ELR (cell line): ENCODE measurements around the gene VSTM2B.

ENCODE experiments used
- DNase-seq: peaks from one replicate; pipeline ENCODE4 v3.0.0-alpha.2; 2015; ENCODE audit warnings: low read depth

The VSTM2B gene

DNA sequence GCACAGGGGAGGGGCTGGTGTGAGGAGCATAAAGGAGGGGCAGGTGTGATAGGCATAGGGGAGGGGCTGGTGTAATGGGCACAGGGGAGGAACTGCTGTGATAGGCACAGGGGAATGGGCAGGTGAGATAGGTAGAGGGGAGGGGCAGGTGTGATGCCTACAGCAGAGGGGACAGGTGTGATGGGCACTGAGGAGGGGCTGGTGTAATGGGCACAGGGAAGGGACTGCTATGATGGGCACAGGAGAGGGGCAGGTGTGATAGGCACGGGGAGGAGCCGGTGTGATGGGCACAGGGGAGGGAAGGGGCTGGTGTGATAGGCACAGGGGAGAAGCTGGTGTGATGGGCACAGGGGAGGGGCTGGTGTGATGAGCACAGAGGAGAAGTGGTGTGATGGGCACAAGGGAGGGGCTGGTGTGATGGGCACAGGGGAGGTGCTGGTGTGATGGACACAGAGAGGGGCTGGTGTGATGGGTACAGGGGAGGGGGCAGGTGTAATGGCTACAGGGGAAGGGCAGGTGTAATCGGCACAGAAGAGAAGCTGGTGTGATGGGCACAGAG lies 40.8 kb downstream of the VSTM2B start:
- no peak for DNase-seq

DNA sequence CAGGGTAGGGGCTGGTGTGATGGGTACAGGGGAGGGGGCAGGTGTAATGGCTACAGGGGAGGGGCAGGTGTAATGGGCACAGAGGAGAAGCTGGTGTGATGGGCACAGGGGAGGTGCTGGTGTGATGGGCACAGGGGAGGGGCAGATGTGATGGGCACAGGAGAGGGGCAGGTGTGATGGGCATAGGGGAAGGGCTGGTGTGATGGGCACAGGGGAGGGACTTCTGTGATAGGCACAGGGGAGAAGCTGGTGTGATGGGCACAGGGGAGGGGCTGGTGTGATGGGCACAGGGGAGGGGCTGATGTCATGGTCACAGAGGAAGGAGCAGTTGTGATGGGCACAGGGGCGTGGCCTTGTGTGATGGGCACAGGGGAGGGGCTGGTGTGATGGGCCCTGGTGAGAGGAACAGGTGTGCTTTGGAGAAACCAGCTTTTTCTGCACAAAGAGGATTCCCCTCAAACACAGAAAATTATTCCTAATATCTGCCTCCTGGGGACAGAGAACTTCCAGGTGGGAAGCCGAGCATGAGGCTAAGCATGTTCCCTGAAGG lies 41.6 kb downstream of the VSTM2B start:
- DNase-seq: no peak

DNA sequence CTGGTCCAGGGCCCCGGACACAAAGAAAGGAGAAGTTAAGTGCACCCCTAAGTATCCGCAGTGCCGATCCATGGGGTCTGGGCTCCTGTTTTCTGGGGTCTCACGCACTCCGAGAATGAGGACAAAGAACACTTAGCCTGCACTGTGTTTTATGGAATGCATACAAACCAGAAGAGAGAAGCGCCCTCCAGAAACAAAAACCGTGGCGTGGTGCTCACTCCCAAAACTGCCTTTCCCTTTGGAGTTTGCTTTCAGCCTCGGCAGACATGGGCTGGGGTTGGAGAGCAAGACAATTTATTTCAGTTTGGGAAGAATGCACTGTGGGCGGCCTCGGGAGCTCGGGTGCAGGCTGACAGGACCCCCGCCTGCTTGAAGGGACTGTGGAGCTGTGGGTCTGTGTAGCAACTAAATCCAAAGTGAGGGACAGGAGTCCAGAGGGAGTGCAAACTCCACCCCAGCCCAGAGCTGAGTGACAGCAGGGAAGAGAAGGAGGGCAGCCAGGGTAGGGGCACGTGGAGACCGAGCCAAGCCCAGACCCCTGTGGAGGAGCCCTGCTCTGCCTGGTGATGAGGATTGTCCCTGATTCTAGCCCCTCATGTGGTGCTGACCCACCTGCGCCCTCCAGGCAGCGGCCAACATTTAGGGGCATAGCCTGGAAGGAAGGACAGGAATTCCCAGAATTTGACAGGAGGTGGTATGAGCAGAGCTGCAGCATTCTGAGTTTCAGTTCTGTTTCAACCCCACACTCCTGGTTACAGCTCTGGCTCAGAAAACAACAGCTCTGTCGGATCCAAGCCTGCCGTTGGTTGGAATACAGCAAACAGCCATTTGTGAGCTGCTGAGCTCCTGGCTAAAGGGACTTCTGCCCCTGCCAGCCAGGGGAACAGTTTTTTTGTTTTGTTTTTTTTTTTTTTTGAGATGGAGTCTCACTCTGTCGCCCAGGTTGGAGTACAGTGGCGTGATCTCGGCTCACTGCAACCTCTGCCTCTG lies 42.5 kb downstream of the VSTM2B start:
- no peak for DNase-seq

DNA sequence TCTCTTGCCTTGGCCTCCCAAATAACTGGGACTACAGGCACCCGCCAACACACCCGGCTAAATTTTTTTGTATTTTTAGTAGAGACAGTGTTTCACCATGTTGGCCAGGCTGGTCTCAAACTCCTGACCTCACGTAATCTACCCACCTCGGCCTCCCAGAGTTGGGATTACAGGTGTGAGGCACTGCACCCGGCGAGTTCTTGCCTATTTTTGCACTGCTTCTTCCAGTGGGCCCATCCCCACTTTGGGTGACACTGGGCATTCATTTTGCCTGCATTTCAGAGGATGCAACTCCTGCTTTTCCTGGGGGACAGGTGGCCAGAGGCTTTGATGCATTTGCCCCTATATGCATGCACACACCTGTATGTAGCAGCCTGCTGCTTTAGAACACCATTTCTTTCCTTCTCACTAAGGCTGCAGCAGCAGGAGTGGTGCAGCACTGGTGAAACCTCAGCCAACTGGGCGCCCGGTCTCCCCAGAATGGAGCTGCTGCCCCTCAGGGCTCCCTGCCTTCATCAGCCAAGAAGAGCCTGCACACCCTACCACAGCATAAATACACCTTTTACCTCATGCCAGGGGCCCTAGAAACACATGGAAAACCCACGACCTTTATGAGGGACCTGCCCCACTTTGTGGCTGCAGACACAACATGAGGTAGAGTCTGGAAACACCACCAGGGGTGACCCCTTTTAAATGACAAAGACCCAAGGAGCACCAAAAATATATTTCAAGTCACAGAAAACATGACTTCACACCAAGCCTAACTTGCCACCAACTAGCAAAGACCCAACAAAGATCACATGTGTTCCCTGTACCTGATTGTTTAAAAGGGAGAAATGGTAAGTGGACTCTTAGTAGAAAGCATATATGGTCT lies 43.5 kb downstream of the VSTM2B start:
- DNase-seq: no peak

DNA sequence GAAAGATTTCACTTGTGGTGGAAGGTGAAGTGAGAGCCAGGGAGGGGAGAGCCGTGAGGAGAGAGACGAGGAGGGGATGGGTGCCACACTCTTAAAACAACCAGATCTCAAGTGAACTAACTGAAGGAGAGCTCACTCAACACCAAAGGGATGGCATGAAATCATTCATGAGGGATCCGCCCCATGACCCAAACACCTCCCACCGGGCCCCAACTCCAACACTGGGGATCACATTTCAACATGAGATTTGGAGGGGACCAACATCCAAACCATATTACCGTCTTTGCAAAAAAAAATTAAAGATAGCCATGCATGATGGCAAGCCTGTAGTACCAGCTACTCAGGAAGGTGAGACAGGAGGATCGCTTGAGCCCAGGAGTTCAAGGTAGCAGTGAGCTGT lies 45.4 kb downstream of the VSTM2B start:
- no peak for DNase-seq

DNA sequence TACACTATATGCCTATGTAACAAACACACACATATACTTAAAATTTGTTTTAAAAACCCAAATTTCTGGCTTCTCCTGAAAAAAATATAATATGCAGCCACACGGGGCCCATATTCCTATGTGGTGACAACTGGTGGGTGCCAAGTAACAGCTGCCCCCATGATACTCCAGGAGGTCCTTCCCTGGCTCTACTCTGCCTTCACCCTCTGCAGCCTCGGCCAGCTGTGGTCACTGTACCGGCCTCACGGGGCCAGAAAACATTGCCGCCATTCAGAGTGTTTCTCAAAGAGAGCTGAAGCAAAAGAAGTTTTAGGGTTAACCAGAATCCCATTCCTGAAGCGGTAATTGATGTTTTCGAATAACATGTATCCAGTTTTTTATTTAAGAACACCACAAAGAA lies 47.7 kb downstream of the VSTM2B start:
- DNase-seq: no peak

DNA sequence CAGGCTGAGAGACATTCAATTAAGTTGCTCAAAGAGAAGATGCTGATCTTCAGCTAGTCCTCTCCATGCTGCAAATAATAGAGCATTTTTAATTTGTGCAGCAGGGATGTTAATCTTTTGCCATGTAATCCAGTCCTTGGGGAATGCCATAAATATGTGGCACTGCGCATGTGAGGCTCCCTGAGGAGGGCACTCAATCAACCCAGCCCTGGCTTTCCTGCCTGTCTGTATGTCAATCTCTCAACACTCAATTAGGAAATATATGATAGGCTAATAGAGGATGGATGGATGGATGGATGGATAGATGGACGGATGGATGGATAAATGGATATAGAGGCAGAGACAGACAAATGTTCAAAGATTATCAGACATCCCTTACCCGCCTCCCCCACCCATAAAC lies 48.7 kb downstream of the VSTM2B start:
- DNase-seq: no peak

DNA sequence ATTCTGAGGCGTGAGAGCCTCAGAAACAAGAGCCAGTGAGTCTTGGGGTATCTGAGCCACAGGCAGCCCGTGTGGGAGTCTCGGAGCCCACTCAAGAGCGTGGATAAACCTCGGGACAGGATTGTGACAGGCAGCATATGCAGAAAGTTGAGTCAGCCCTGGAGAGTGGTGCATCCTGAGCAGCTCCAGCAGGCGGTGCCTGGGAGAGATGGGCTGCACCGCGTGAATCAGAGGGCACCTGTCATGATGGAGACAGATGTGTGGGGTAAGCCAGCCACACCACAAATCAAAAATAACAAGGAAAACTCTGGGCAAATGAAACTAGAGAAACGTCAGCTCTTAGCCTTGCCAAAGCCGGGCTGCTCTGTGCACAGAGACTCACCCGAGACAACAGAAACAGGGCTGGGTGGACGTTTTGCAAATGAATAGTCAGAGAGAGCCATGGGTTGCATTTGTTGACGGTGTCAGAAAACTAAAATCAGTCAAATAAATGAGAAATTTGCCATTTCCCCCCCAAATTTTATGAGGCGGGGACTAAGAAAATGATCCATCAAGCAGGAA lies 50.3 kb downstream of the VSTM2B start:
- DNase-seq: peak; percentile 55

DNA sequence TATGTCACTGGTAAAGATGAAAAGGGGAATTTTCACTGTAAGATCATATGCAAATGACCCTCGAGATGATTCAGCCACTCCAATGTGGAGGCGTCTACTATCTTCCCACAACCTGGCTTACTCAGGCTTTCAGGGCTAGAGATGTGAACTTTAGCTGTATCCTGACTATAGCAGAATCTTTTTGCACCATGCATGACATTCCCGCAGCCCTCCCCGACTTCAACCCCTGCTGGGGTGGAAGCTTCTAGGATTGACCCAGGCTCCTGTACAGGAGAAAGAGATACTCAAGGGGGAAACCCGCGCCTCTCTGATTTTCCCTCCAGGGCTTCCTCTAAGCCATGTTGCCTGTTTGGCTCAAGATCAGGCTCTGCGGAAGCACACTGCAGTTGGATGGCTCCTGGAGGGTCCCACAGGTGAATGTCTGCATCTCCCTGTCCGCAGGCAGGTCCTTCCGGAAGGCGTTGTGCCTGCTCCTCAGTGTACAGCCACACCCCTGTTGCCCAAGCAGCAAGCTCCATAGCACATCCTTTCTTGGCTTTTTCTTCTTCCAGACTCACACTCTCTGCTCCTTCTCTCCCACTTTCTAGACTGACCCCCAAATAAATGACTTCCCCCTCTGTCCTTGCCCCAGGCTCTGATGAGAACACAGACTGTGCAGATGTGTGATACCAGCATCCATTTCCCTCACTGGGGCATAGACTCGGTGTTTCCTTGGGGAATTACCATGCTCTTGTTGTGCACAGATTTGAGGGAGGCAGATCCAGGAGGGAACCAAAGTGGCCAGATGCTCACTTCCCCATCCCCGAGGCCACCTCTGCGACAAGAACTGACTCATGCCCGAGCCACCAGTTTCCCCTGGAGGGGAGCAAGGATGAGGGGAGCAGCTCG lies 51.2 kb downstream of the VSTM2B start:
- DNase-seq: peak; percentile 81

DNA sequence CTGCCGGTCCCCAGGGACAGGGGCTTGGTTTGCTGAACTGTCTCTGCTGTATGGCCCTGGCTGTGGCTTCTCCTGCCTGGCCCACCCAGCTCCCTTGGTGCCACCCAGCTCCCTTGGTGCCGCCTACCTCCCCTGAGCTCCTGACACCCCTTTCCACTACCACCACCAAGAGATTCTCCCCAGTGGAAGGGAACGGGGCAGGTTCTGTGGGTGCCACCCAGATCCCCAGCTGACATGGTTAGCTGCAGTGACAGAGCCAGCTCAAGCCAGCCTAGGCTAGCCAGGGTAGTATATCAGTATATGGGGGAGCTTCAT lies 51.8 kb downstream of the VSTM2B start:
- no peak for DNase-seq

DNA sequence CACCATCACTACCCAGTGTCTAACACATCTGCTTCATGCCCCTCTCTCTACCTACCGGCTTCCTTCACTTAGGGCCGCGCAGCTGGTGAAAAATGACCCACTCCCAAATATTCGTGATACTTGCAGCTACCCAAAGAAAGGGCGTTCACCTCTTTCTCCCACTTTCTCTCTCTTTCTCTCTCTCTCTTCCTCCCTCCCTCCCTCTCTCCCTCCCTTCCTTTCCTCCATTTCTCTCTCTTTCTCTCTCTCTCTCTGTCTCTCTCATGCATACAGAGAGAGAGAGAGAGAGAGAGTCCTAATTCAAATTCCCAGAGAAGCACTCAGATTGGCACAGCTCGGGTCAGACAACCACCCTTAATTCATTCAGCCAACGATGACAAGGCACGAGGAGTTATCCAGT lies 52.6 kb downstream of the VSTM2B start:
- no peak for DNase-seq

DNA sequence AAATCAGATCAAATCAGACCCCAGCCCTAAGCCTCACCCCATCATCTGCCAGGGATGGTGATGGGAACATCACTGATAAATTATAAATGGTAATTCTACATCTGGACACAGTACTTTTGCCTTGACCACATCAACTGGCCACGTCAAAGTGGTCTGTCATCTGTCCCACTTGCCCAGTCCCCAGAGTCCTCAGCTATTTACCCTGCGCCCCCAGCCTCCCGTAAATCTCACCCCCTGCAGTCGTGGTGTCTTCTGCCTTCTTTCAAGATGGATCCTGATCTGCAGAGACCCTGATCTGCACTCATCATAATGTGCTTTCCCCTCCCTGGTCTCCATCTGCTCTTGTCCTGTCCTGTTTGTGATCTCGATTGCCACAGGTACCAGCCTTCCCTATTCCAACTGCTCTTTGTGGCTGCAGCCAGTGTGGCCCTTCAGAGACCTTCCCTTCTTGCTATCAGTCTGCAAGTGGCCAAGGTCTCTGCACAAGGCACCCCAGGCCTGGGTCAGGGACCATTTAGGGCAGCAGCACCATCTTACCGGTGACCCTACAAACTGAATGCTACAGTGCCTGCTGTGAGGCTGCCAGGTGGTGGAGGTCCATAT lies 53.6 kb downstream of the VSTM2B start:
- no peak for DNase-seq

DNA sequence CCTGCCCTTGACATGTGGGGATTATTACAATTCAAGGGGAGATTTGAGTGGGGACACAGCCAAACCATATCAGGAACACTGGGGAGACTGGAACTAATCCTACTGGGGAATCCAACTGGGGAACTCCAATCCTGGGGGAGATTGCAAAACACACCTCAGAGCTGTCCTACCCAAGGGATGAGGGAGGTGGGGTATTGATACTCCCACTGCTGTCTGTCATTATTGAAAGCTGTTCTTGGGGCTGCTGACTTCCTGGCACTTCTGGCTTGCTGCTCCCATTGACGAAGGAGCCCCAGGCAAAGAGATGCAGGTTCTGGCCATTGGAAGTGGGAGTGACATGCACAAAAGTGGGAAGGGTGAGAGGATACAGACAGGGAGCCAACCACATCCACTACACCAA lies 55.6 kb downstream of the VSTM2B start:
- no peak for DNase-seq

DNA sequence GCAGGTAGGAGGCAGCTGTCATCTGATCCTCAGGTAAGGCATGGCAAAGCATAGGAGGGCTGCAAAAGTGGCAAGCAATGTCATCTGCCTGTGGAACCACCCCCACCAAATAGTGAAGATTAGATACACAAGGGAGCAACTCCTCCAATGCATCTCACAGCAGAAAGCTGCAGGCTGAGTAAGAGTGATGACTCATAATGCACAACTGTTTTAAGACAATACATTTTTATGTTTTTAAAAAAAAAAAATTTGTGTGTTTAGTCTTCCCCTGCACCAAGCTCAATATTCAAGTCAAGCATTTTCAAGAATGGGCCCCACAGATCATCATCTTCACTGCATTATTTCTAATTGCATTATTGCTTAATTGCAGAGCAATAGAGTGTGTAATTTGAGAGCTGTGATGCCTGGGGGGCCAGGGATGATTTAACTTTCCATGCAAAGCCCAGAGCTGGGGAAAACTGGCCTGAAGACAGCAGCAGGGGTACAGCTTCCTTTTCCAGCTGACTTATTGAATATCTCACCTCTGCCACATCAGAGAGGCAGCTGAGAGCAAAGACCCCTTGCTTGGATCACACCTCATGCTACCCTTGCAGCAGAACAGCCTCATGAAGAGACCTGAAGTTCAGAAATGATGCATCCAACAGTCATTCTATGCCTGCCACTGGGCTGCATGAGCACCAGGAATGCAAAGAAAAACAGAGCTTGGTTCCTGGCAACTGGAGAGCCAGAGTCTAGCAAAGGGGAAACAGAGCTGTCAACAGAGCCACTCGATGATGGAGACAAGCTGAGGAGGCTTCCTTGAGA lies 57.6 kb downstream of the VSTM2B start:
- peak; percentile 71 for DNase-seq

DNA sequence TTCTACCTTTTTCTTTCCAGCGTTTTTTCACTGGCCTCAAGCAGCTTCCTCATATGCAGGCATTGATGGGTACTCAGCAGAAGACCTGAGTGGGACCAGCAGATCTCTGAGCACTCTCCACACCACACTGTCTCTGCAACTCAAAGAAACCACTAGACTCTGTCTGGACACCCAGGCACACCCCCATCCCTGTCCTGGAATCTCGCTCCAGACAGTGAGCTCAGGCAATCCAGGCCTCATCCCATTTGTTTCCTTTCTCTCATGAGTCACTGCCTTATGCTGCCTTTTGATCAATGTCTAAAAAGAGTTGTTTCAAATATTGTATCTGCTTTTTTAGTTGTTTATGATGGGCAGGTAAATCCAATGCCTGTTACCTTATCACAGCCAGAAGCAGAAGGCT lies 60.6 kb downstream of the VSTM2B start:
- DNase-seq: peak; percentile 49

DNA sequence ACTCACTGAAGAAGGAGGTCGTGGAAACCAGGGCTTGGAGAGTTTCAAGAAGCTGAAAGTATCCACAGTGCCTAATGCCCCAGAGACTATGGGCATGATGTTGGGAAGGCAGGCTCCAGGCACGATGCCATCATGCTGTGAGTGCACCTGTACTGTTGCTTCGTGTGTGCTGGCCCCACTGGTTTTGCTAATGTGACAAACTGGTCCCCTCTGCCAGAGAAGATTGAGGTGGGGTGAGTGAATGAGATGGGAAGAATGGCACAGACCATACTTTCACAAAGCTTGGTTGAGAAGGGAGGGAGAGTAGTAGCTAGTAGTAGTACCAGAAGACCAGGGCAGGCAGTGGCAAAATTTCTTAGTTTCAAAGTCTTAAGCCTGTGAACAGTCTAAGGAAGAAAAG lies 61.3 kb downstream of the VSTM2B start:
- DNase-seq: no peak

DNA sequence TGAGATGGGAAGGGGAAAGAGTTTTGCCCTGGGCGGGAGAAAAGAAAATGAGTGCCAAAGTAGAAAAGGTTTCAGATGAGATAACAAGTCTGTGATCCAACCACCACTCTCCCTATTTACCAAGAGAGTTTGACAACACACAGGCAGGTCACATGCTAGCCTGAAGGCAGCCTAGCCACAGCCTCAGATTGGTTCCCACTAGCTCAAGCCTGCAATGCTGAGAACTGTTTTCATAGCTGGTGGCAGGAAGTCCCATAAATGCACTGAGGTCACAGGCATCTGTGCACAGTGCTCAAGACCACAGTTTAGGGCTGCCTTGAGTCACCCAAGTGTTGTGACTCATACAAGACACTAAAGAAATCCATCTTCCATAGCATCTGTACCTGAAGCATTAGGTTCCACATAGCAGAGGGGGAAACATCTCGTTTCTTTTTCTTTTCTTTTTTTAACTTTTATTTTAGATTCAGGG lies 61.8 kb downstream of the VSTM2B start:
- peak; percentile 85 for DNase-seq

DNA sequence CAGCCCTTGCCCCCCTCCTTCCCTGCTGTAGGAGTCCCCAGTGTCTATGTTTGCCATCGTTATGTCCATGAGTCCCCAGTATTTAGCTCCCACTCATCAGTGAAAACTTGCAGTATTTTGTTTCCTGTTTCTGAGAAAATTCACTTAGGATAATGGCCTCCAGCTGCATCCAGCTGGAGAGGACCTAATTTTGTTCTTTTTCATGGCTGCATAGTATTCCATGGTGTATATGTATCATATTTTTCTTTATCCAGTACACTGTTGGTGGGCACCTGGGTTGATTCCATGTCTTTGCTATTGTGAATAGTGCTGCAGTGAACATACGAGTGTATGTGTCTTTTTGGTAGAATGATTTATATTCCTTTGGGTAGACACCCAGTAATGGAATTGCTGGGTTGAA lies 62.3 kb downstream of the VSTM2B start:
- DNase-seq: no peak

DNA sequence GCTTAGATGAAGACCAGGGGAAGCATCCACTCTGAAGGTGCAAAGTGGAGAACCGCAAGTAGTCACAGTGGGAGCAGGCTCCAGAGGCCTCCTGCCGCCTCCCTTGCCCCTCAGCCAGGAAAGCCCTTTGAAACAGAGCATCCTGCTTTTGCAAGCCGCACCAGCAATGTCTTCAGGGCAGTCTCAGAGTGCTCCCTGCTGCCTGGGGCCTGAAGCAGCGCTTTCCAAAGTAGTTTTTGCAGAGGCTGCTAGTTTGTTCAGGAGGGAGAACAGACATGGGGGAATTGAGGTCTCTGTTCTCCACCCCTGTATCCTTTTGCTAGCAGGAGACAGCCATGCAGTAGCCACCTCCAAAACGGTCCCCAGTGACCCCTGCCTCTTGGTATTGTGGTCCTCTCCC lies 64.5 kb downstream of the VSTM2B start:
- DNase-seq: peak; percentile 6

DNA sequence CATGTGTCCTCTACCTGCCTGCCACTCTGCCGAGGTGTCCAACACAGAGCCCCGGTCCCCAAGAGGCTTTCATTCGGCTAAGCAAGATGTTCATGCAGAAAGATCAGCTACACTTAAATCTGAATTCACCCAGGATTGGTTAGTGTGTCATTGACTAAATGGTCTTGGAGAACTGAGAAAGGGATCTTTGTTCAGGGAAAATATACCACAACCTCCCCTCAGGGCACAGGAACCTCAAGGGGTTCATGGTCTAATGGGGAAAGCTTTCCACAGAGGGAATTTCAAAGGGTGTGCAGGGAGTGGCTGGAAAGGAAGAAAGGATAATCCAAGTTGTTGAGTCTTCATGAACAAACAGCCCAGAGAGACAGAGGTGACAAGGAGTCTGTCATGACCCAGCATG lies 65.9 kb downstream of the VSTM2B start:
- DNase-seq: no peak
